GM20000 (cell line): Measurements from ENCODE around the gene ACYP2.

Experiments
- DNase-seq: peaks from one replicate; pipeline ENCODE4 v3.0.0; 2012; ENCODE audit warnings: low spot score
- TF ChIP-seq, protein P1 (sequence below): IDR thresholded peaks from 2 replicates; pipeline ENCODE4 v1.5.1; 2012; ENCODE audit warnings: mild to moderate bottlenecking, control low read depth; ENCODE audit errors: extremely low read depth, missing control alignments

ACYP2 gene

DNA sequence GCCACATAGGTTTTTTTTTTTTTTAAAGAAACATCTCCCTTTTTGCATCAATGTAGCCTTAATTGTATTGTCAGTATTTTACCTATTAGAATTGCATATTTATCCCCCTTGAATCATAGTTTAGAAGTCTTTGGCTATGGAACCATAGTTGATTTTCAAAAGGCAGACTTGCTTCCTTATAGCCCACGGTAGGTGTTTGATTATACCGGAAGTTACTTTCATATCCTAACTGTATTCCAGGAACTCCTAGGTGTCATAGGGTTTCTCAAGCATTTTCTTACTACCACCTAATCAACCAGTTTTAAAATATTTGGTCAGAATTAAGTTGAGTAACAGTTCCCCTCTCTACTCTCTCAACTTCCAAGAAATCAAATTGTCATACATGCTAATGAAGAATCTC, 227.2 kb downstream of the ACYP2 start:
- no peak for DNase-seq
- TF ChIP-seq, protein P1, sequence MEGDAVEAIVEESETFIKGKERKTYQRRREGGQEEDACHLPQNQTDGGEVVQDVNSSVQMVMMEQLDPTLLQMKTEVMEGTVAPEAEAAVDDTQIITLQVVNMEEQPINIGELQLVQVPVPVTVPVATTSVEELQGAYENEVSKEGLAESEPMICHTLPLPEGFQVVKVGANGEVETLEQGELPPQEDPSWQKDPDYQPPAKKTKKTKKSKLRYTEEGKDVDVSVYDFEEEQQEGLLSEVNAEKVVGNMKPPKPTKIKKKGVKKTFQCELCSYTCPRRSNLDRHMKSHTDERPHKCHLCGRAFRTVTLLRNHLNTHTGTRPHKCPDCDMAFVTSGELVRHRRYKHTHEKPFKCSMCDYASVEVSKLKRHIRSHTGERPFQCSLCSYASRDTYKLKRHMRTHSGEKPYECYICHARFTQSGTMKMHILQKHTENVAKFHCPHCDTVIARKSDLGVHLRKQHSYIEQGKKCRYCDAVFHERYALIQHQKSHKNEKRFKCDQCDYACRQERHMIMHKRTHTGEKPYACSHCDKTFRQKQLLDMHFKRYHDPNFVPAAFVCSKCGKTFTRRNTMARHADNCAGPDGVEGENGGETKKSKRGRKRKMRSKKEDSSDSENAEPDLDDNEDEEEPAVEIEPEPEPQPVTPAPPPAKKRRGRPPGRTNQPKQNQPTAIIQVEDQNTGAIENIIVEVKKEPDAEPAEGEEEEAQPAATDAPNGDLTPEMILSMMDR: no peak

DNA sequence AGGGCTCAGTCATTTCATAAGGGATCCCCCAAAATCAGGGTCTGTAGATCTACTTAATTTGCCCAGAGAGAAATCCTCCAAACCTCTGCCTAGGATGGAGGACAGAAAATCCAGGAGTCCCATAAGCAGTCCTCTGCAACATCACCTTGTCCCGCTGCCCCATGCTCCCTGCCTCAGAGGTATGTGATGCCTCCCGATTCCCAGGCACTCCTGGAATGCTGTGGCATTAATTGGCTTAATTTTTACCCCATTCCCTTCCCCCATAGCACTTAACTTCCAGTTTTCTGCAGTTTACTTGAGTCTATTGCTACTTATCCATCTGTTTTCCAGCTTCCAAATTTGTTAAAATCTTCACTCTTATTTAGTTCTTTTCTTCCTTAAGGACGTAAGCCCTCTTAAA, 232.2 kb downstream of the ACYP2 start:
- DNase-seq: no peak
- TF ChIP-seq, protein P1: no peak

DNA sequence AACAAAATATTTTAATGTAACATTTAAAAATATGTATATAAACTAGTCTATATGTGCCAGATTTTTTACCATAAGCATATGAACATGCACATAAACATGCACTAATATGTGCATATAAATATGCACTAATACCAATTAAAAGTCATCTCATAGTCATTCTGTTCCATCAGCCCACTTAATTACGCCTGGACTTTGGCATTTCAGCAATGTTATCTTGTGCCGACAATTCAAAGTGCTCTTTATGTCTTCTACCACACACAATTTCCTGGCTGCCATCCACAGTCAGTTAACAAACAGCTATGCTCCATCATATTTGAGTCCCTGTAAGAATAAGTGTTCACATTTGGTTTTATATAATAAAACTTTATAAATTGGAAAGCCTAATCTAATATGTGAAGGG, 233.2 kb downstream of the ACYP2 start:
- DNase-seq: no peak
- TF ChIP-seq, protein P1: no peak

DNA sequence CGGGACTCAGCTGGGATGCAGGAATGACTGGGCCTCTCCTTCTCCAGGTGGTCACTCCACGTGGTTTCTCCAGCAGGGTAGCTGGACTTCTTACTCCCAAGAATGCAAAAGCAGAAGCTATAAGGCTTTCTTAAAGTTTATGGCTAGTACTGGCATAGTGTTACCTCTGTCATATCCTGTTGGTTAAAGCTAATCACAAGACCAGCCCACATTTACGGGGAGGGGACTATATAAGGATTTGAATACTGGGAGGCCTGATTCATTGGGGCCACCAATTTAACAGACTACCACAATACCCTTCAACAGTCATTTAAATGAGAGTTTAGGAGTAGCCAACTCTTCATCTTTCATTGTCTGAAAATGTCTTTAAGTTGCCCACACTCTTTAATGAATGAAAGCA, 235.0 kb downstream of the ACYP2 start:
- TF ChIP-seq, protein P1: no peak
- no peak for DNase-seq

DNA sequence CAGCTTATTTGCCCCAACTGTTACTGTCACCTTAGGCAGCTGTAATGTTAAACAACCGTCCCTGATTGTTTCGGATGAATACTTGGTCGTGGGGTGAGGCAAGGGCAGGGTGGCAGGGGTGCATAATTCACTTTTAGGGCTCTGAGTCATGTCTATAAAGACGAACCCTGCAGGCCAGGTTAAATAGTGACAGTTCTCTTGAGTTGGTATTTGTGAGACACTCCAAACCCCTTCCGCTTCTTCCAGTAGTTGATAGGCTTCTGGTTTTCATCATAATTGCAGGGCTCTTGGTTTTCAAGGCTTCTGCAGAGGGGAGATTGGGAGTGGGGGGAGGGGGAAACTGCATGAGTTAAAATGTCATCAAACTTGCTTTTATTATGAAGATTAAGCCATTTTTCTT, 237.8 kb downstream of the ACYP2 start:
- no peak for DNase-seq
- TF ChIP-seq, protein P1: no peak
